Measurements from ENCODE around the gene ATP4B. TPM values are rescaled to one million over a fixed set of nuclear protein-coding genes. Genes with fewer than 3 reads are reported as not detected.

ATP4B gene
- total RNA-seq, 1 experiment from 2014 or later, result not detected

DNA sequence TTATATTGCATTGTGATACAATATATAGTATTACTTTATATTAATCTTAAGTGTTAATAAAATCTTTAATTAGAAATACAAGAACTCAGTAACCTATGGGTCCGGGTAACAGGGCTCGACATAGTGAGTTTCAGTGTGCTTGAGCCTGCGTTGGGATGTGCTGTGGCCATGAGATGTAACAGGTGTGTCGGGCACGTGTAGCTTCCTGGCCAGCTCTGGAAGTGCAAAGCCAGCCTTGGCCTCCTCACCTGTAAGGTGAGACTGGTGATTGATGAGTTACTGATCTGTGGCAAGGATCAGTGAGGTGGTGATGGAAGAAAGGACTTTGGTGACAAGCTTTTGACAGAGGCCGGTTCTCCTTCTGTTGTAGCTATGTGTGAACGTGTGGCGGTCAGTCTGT lies 19.2 kb downstream of the ATP4B start (continued):
- TF ChIP-seq TCF7L2 (IDR thresholded peaks at IDR 0.05; ENCODE audit: borderline replicate concordance, extremely low read depth, insufficient read depth, insufficient read length) (no peak), EZH2 (IDR thresholded peaks at IDR 0.05) (no peak), ZFX (IDR thresholded peaks at IDR 0.05) (no peak), POLR2AphosphoS5 (IDR thresholded peaks at IDR 0.05; ENCODE audit: low read depth, low read length) (no peak), SP1 (IDR thresholded peaks at IDR 0.05; ENCODE audit: low read depth) (no peak), YY1 (IDR thresholded peaks at IDR 0.05; ENCODE audit: extremely low read depth, insufficient replicate concordance, low read depth, low read length) (no peak), EZH2phosphoT487 (IDR thresholded peaks at IDR 0.05; ENCODE audit: borderline replicate concordance) (no peak), JUND (IDR thresholded peaks at IDR 0.05) (no peak), EGR1 (IDR thresholded peaks at IDR 0.05; ENCODE audit: low read depth) (no peak), SRF (IDR thresholded peaks at IDR 0.05; ENCODE audit: low read depth) (no peak), CEBPB (IDR thresholded peaks at IDR 0.05; ENCODE audit: low read depth) (no peak)
- TF ChIP-seq, protein P1, sequence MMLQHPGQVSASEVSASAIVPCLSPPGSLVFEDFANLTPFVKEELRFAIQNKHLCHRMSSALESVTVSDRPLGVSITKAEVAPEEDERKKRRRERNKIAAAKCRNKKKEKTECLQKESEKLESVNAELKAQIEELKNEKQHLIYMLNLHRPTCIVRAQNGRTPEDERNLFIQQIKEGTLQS (IDR thresholded peaks at IDR 0.05), result no peak
- TF ChIP-seq, protein P2, sequence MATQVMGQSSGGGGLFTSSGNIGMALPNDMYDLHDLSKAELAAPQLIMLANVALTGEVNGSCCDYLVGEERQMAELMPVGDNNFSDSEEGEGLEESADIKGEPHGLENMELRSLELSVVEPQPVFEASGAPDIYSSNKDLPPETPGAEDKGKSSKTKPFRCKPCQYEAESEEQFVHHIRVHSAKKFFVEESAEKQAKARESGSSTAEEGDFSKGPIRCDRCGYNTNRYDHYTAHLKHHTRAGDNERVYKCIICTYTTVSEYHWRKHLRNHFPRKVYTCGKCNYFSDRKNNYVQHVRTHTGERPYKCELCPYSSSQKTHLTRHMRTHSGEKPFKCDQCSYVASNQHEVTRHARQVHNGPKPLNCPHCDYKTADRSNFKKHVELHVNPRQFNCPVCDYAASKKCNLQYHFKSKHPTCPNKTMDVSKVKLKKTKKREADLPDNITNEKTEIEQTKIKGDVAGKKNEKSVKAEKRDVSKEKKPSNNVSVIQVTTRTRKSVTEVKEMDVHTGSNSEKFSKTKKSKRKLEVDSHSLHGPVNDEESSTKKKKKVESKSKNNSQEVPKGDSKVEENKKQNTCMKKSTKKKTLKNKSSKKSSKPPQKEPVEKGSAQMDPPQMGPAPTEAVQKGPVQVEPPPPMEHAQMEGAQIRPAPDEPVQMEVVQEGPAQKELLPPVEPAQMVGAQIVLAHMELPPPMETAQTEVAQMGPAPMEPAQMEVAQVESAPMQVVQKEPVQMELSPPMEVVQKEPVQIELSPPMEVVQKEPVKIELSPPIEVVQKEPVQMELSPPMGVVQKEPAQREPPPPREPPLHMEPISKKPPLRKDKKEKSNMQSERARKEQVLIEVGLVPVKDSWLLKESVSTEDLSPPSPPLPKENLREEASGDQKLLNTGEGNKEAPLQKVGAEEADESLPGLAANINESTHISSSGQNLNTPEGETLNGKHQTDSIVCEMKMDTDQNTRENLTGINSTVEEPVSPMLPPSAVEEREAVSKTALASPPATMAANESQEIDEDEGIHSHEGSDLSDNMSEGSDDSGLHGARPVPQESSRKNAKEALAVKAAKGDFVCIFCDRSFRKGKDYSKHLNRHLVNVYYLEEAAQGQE (IDR thresholded peaks at IDR 0.05; ENCODE audit: low read depth), result no peak
